22Rv1 (cell line): ENCODE measurements around the gene KLHL21.

Source experiments
- CTCF ChIP-seq: fragments of 450-650 bp; IDR thresholded peaks from 2 replicates; pipeline ENCODE4 v1.5.1; 2017; ENCODE audit warnings: mild to moderate bottlenecking
- ZFX ChIP-seq: fragments of 450-650 bp; IDR thresholded peaks from 2 replicates; pipeline ENCODE4 v1.6.1; 2017; ENCODE audit warnings: antibody characterized with exemption, borderline replicate concordance

GRCh38 chr1:6648556-6648955 lies 45.9 kb upstream of the KLHL21 start:
- TF ChIP-seq CTCF, result no peak
- TF ChIP-seq ZFX, result no peak
